Germinal center (tissue), 1 donor: ENCODE results near the gene PIGS.
A peak's percentile ranks its signal among the peaks of the same experiment; 100 is the strongest.
"Not testable (repeated sequence)": the region's sequence is repeated elsewhere in the genome, so short reads cannot be mapped to it uniquely, and the experiment has no call there.

Source experiments
- DNase-seq: peaks from one replicate; pipeline ENCODE4 v3.0.0; 2012; ENCODE audit warnings: mixed read lengths, low spot score

The PIGS gene

GRCh38 chr17:28529013-28529400, 42.3 kb downstream of the PIGS start:
- no peak for DNase-seq

GRCh38 chr17:28528327-28529012, 42.9 kb downstream of the PIGS start:
- DNase-seq: no peak

- DNase-seq: no peak
These were observed 43.5 kb downstream of the PIGS start for GRCh38 chr17:28527859-28528258.

GRCh38 chr17:28527181-28527681, 44.1 kb downstream of the PIGS start:
- DNase-seq: no peak

GRCh38 chr17:28526381-28526780, 44.9 kb downstream of the PIGS start:
- DNase-seq: no peak

GRCh38 chr17:28524476-28525424, 46.6 kb downstream of the PIGS start:
- DNase-seq: no peak

GRCh38 chr17:28523876-28524275, 47.4 kb downstream of the PIGS start:
- no peak for DNase-seq

- no peak for DNase-seq
These were observed 48.1 kb downstream of the PIGS start for GRCh38 chr17:28523186-28523585.

GRCh38 chr17:28522281-28522680, 49.0 kb downstream of the PIGS start:
- DNase-seq: not testable (repeated sequence)

- no peak for DNase-seq
These were observed 49.8 kb downstream of the PIGS start for GRCh38 chr17:28521311-28522085.

GRCh38 chr17:28520687-28521086, 50.6 kb downstream of the PIGS start:
- no peak for DNase-seq

- DNase-seq: no peak
These were observed 52.1 kb downstream of the PIGS start for GRCh38 chr17:28519236-28519635.

- no peak for DNase-seq
These were observed 52.7 kb downstream of the PIGS start for GRCh38 chr17:28518578-28518977.

- DNase-seq: peak; percentile 59
These were observed 53.2 kb downstream of the PIGS start for GRCh38 chr17:28518132-28518531.

- DNase-seq: no peak
These were observed 55.8 kb downstream of the PIGS start for GRCh38 chr17:28515518-28515917.

GRCh38 chr17:28514561-28515002, 56.7 kb downstream of the PIGS start:
- no peak for DNase-seq

GRCh38 chr17:28513476-28513875, 57.8 kb downstream of the PIGS start:
- DNase-seq: no peak

GRCh38 chr17:28511858-28512461, 59.4 kb downstream of the PIGS start:
- DNase-seq: no peak

GRCh38 chr17:28509789-28510188, 61.5 kb downstream of the PIGS start:
- DNase-seq: no peak

- no peak for DNase-seq
These were observed 63.1 kb downstream of the PIGS start for GRCh38 chr17:28508211-28508724.

- DNase-seq: no peak
These were observed 63.6 kb downstream of the PIGS start for GRCh38 chr17:28507567-28508203.
